ENCODE measurements around the gene BLMH.

Gene BLMH

GRCh38 chr17:30235386-30236296 is 56.1 kb downstream of the BLMH start, which contains the start of gene SLC6A4:
SLC6A4 (minus strand) TSS chr17:30235697; CDS start chr17:30221958, 13,739 bp downstream.
- no peak for TF ChIP-seq CTCF (IDR thresholded peaks at IDR 0.05; ENCODE audit: low read depth, low read length, missing control alignments)
- H3K36me3 ChIP-seq (replicated peaks): no peaks in the 10 kb centered on the region
- no peak for DNase-seq
- in situ Hi-C loops (cut with HindIII; ENCODE audit: low pct_ligation_motif_present, low sequenced_read_pairs): no loop called here
- peak within 1 kb of the TSS; percentile 43 for H3K4me3 ChIP-seq (ENCODE audit: low read depth, low read length)
- peaks cover 49% of the 10 kb centered on the region for H3K27me3 ChIP-seq (replicated peaks)
- H3K27ac ChIP-seq: no peak within 1 kb of the TSS

- H3K4me3 ChIP-seq (ENCODE audit: low read depth, low read length): no peak overlapping the region
- no peak for DNase-seq
- H3K36me3 ChIP-seq (replicated peaks): no peaks in the 10 kb centered on the region
- H3K27ac ChIP-seq: no peak overlapping the region
- peaks cover 49% of the 10 kb centered on the region for H3K27me3 ChIP-seq (replicated peaks)
- in situ Hi-C loops (cut with HindIII; ENCODE audit: low pct_ligation_motif_present, low sequenced_read_pairs): no loop called here
- TF ChIP-seq CTCF (IDR thresholded peaks at IDR 0.05; ENCODE audit: low read depth, low read length, missing control alignments): no peak
These were observed 56.8 kb downstream of the BLMH start for GRCh38 chr17:30234964-30235363.

- in situ Hi-C loops (cut with HindIII; ENCODE audit: low pct_ligation_motif_present, low sequenced_read_pairs): no loop called here
- Histone ChIP-seq H3K27me3 (replicated peaks) (peaks cover 49% of the 10 kb centered on the region), H3K36me3 (replicated peaks) (no peaks in the 10 kb centered on the region), H3K27ac (no peak overlapping the region), H3K4me3 (ENCODE audit: low read depth, low read length) (no peak overlapping the region)
- DNase-seq: no peak
- no peak for TF ChIP-seq CTCF (IDR thresholded peaks at IDR 0.05; ENCODE audit: low read depth, low read length, missing control alignments)
These were observed 57.4 kb downstream of the BLMH start for GRCh38 chr17:30234296-30234695.

GRCh38 chr17:30232824-30233427 is 58.8 kb downstream of the BLMH start:
- H3K4me3 ChIP-seq (ENCODE audit: low read depth, low read length): no peak overlapping the region
- H3K27ac ChIP-seq: no peak overlapping the region
- peaks cover 39% of the 10 kb centered on the region for H3K27me3 ChIP-seq (replicated peaks)
- no peak for DNase-seq
- TF ChIP-seq CTCF (IDR thresholded peaks at IDR 0.05; ENCODE audit: low read depth, low read length, missing control alignments): no peak
- H3K36me3 ChIP-seq (replicated peaks): no peaks in the 10 kb centered on the region
- in situ Hi-C loops (cut with HindIII; ENCODE audit: low pct_ligation_motif_present, low sequenced_read_pairs): no loop called here

- no peak overlapping the region for H3K27ac ChIP-seq
- TF ChIP-seq CTCF (IDR thresholded peaks at IDR 0.05; ENCODE audit: low read depth, low read length, missing control alignments): no peak
- in situ Hi-C loops (cut with HindIII; ENCODE audit: low pct_ligation_motif_present, low sequenced_read_pairs): no loop called here
- H3K36me3 ChIP-seq (replicated peaks): no peaks in the 10 kb centered on the region
- H3K4me3 ChIP-seq (ENCODE audit: low read depth, low read length): no peak overlapping the region
- DNase-seq: no peak
- H3K27me3 ChIP-seq (replicated peaks): peaks cover 36% of the 10 kb centered on the region
These were observed 59.5 kb downstream of the BLMH start for GRCh38 chr17:30232015-30232823.

Measured in brain microvascular endothelial cell (primary cell).